Astrocyte of the cerebellum (primary cell): ENCODE data around the gene RAD51D.

Experiments
- DNase-seq: peaks from one replicate; pipeline ENCODE4 v3.0.0-alpha.2; 2011; ENCODE audit warnings: low read depth
- H3K4me3 ChIP-seq: 2 replicates; pipeline ENCODE4 v1.5.1; 2011; ENCODE audit warnings: mild to moderate bottlenecking, low read depth, low read length, moderate library complexity
- in situ Hi-C: cut with HindIII; loops from 2 replicates; pipeline ENCODE4 v1.10.0; 2017; ENCODE audit warnings: low sequenced_read_pairs
- TF ChIP-seq, protein P1 (sequence below): IDR thresholded peaks from 2 replicates; pipeline ENCODE4 v1.5.1; 2012; ENCODE audit warnings: low read length, low read depth, moderate library complexity, mild to moderate bottlenecking; ENCODE audit errors: missing control alignments

The RAD51D gene

DNA sequence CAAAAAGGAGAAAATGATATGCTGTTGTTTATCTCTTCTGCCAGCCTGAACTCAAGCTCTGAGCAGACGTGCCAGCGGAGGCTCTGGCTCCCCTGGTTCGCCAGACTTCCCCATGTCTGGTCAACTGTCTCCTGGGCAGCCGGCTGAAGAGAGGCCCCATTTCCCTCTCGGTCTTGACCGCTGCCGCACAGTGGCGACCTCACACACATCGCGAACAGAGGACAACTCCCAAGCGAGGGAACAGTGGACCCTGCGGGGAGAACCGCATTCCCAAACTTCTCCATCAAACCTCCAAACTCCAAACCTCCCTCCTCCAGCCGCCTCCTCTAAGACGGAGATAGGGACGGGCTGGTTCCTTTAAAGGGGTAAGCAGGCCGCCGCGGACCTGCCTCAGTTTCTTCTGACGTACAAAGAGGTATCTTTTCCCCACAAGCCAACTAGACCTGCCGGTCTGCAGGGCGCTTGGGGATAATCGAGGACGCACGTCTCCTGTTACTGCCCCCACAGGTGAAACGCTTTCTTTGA is 31.2 kb downstream of the RAD51D start:
- in situ Hi-C loops: no loop called here
- DNase-seq: no peak
- H3K4me3 ChIP-seq: peak overlapping the region; percentile 78
- TF ChIP-seq, protein P1, sequence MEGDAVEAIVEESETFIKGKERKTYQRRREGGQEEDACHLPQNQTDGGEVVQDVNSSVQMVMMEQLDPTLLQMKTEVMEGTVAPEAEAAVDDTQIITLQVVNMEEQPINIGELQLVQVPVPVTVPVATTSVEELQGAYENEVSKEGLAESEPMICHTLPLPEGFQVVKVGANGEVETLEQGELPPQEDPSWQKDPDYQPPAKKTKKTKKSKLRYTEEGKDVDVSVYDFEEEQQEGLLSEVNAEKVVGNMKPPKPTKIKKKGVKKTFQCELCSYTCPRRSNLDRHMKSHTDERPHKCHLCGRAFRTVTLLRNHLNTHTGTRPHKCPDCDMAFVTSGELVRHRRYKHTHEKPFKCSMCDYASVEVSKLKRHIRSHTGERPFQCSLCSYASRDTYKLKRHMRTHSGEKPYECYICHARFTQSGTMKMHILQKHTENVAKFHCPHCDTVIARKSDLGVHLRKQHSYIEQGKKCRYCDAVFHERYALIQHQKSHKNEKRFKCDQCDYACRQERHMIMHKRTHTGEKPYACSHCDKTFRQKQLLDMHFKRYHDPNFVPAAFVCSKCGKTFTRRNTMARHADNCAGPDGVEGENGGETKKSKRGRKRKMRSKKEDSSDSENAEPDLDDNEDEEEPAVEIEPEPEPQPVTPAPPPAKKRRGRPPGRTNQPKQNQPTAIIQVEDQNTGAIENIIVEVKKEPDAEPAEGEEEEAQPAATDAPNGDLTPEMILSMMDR: no peak

DNA sequence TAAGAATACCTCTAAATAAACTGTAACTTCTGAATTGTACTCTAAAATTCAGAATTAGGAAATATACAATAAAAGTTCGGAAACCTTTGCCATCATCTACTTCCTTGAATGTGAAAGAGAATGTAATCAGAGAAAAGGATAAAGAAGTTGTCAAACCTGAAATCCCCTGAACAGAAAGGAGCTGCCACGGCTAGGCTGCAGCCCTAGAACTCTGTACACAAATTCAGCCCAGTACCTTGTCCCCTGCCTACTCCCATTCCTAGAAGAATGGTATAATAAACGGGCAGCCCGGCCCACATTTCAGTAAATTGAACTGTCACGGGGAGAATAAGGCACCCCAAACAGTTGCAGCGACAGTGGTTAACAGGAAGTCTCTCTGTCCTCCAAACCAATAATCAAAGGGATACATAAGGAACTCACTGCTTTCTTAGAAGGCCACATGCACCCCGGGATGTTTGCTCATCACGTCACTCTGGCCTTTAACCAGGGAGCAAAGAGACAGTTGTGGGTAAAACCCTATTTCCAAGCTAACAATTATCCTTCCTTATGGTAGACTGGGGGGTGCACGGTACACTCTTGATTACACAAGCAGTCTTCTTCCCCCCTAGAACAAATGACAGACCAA is 31.8 kb downstream of the RAD51D start:
- DNase-seq: no peak
- in situ Hi-C loops: no loop called here
- TF ChIP-seq, protein P1: no peak
- peak overlapping the region; percentile 78 for H3K4me3 ChIP-seq

DNA sequence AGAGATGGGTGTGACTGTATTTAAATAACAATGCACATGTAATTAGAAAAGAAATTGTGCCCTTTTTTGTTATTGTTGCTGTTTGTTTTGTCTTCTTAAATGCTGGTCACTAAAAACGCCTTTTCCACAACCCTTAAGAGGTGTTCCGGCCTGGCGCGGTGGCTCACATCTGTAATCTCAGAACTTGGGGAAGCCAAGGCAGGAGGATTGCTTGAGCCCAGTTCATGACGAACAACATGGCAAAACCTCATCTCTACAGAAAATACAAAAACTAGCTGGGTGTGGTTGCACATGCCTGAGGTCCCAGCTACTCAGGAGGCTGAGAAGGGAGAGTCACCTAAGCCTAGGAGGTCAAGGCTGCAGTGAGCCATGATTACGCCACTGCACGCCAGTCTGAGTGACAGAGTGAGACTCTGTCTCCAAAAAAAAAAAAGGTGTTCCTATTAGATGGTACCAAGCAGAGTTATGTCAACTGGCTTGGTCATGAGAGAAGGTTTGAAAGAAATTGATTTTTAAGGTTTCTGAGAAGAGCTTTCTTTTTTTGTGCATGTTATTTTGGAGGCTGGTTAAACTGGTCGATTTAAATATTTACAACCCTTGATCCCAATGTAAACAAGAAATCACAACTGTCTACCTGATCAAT is 32.6 kb downstream of the RAD51D start:
- DNase-seq: no peak
- TF ChIP-seq, protein P1: no peak
- H3K4me3 ChIP-seq: no peak overlapping the region
- in situ Hi-C loops: no loop called here

DNA sequence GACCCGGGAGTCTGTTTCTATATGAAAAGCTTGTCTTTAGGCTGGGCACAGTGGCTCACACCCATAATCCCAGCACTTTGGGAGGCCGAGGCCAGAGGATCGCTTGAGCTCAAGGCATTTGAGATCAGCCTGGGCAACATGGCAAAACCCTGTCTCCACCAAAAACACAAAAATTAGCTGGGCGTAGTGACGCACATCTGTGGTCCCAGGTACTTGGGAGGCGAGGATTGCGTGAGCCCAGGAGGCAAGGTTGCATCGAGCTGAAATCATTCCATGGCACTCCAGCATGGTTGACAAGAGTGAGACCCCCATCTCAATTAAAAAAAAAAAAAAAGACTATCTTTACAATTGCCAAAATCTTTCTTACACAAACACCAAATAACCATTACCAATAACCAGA is 33.5 kb downstream of the RAD51D start:
- in situ Hi-C loops: no loop called here
- TF ChIP-seq, protein P1: no peak

DNA sequence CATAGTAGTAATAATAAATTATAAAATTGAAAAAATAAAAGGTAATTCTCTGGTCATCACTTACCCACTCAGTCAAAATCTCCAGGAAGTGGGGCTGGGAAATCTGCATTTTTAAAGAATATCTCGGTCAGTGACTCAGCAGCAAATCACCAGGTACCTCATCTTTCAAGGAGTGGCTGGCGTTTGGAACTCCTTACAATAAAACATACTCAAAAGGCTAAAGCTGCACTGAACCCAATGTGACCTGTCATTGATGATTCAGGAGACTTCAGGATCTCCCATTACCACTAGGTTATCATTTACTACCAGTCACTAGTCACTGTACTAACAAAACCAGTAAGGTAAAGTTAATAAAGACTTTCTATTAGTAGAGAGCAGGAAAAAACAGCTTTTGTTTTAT is 34.7 kb downstream of the RAD51D start:
- in situ Hi-C loops: no loop called here
- H3K4me3 ChIP-seq: no peak overlapping the region
- DNase-seq: no peak
- TF ChIP-seq, protein P1: no peak

More for the DNA sequence above, 33.5 kb downstream of the RAD51D start:
- no peak for DNase-seq
- H3K4me3 ChIP-seq: no peak overlapping the region

DNA sequence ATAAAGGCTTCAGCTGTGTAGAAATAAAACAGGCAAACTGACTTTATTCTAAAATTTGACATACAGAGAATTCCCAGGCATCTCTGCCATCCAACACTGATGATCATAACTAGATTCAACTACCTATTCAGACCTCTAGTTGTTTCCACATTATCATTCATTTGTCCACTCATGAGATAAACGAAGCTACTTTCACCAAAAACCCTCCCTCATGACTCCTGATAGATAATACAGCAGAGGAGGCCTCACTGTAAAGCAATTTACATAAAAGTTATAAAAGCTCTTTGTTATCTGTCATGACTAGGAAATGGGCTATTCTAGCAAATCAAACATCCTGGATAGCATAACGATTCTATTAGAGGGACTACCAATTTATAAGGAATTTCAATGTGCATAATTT is 36.6 kb downstream of the RAD51D start:
- DNase-seq: no peak
- TF ChIP-seq, protein P1: no peak
- in situ Hi-C loops: no loop called here
- H3K4me3 ChIP-seq: no peak overlapping the region
